HG03139 (cell line): ENCODE data around the gene NDST3.

Source experiments
- ATAC-seq: cut with Tn5 transposase; IDR thresholded peaks from one replicate; pipeline ENCODE4 v1.9.1; 2021; ENCODE audit not compliant: unreplicated experiment

The NDST3 gene

GRCh38 chr4:118034053-118034785 lies at the start of gene NDST3:
NDST3 (plus strand) TSS chr4:118034486; CDS start chr4:118053911, 19,425 bp downstream.
- peak; percentile 62 for ATAC-seq

GRCh38 chr4:117986321-117986720 lies 48.0 kb upstream of the NDST3 start:
- ATAC-seq: no peak

- ATAC-seq: no peak
These were observed 46.8 kb upstream of the NDST3 start for GRCh38 chr4:117987464-117987863.

- no peak for ATAC-seq
These were observed 37.4 kb upstream of the NDST3 start for GRCh38 chr4:117996891-117997290.

- no peak for ATAC-seq
These were observed 30.2 kb upstream of the NDST3 start for GRCh38 chr4:118004088-118004487.

- no peak for ATAC-seq
These were observed 28.4 kb upstream of the NDST3 start for GRCh38 chr4:118005883-118006282.

- no peak for ATAC-seq
These were observed 22.1 kb upstream of the NDST3 start for GRCh38 chr4:118012142-118012541.

- ATAC-seq: no peak
These were observed 19.5 kb upstream of the NDST3 start for GRCh38 chr4:118014831-118015230.

- no peak for ATAC-seq
These were observed 15.7 kb upstream of the NDST3 start for GRCh38 chr4:118018381-118019145.

- no peak for ATAC-seq
These were observed 7.5 kb upstream of the NDST3 start for GRCh38 chr4:118026806-118027205.

- no peak for ATAC-seq
These were observed 5.1 kb upstream of the NDST3 start for GRCh38 chr4:118029224-118029623.

GRCh38 chr4:118032691-118033090 lies 1.6 kb upstream of the NDST3 start:
- ATAC-seq: no peak

GRCh38 chr4:118033148-118034052 lies 886 bp upstream of the NDST3 start:
- no peak for ATAC-seq

- no peak for ATAC-seq
These were observed 1.0 kb downstream of the NDST3 start for GRCh38 chr4:118035309-118035708.

- no peak for ATAC-seq
These were observed 2.0 kb downstream of the NDST3 start for GRCh38 chr4:118036336-118036735.

- ATAC-seq: no peak
These were observed 3.7 kb downstream of the NDST3 start for GRCh38 chr4:118037955-118038354.

- no peak for ATAC-seq
These were observed 12.0 kb downstream of the NDST3 start for GRCh38 chr4:118046323-118046722.

- no peak for ATAC-seq
These were observed 12.8 kb downstream of the NDST3 start for GRCh38 chr4:118047043-118047442.

GRCh38 chr4:118058955-118059354 lies 24.7 kb downstream of the NDST3 start:
- no peak for ATAC-seq

GRCh38 chr4:118059397-118059796 lies 25.1 kb downstream of the NDST3 start:
- ATAC-seq: no peak
